ENCODE measurements around the gene COMP.

COMP gene

DNA sequence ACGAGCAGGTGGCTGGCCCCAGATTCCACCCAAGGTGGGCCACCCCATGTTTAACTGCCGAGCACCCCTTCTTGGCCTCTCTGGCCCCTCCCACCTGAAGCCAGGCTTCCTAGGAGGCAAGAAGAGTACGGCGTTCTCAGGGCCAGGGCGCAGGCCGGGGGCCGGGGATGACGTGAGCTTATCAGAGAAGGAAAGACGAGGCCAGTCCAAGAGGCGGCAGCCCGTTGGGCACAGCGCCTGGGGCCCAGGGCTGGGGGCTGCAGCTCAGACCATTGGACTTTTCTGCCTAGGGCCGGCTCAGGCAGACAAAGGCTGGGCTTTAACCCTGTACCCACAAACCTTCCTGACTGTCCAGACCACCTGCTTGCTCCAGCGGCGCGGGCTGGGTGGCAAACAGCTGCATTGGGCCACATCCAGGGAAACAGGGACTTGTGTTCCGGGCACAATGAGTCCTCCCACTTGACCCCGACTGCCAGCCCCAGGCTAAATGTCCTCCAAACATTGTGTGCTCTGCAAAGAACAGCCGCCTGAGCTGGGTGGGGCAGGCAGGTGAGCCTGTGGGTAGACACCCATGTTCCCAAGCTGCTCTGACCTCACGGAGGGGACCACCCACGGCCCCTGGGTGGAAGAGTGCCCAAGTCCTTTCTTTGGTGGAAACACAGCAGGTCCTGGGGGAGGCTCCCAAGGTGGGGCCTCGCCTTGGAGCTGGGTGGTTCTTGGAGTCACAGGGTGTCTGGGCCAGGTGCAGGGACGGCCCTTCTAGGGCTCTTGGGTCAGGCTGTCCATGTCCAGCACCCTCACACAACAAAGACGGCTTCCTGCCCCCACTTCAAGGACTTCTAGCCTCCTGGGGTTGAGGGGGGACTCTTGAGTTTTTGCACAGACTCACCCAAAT is 21.9 kb downstream of the COMP start:
- DNase-seq = no peak

- DNase-seq = no peak
Measured at GRCh38 chr19:18768046-18768771, 22.9 kb downstream of the COMP start.

- DNase-seq = no peak
Measured at GRCh38 chr19:18765224-18765623, 25.9 kb downstream of the COMP start.

GRCh38 chr19:18764591-18765051 is 26.5 kb downstream of the COMP start:
- no peak for DNase-seq

DNA sequence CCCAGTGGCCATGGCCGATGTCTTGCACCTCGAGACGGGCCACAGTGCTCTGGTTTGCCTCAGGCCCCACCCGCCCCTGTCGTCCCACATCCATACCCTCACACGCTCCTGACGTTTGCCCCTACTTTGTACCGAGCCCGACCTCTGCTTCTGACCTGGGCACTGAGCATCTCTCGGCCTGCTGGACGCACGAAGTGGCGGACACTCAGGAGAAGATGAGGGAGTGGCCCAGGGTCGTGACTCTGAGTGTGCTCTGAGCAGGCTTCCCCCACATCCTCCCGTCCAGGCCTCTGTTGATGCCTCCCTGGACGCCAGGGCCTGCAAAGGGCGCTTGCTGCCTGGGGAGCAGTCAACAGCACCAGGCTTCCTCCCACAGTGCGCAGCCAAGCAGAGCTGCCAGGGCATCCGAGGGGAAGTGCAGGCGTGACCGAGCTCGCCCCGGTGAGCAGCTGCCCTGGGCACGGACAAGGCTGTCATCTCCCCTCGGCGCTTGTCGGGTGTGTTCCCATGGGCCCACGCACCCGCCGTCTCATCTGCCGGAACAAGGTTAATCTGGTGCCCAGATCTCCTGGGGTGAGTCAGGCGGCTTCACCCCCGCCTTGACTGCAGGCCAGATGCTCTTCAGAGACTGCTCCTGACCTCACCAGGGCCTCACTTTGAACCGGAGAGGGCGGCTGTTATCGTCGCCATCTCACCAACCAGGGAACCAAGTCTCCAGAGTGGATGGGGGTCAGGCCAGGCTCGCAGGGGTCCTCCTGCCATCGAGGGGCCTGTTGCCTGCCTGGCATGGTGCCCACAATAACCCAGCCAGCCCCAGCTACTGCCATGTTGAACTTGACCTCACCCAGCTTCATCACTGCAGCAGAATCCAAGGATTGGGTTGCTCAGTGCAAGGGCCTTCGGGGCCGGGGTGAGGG is 27.2 kb downstream of the COMP start:
- DNase-seq = no peak

DNA sequence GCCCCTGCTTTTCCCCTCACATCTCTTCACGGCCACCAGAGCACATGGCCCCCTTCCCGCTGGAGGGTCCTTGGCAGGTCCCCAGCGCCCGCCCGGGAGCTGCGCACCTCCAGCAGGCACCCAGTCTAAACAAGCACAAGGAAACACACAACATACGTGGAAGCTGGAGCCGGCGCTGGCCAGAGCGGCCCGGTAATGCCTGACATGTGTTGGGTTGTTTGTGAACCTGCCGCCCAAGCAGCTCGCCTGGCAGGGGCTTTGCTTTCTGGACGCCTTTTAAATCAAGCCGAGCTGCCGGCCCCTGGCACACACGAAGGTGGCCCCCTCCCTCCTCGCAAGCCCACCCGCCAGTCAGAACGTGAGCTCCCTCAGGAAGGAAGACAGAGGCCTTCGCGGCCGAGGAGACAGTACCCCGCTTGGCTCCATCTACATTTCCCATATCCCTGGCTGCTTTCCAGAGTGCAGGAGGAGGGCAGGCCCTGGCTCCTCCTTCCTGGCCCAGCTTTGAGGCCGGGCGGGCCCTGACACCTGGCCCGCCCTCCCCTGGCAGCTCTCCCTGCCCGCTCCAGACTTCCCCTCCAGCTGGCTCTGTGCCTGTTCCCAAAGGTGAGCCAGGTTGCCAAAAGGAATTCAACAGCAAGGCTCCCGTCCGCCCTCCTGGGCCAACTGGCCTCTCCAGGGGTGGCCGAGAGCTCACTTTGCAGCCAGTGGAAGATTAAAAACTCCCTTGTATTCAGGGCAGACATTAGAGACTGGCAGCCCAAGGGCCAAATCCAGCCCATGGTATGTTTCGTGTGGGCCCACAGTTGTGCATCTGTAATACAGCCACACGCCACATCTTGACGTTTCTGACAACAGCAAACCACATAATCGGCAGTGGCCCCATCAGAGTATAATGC is 28.7 kb downstream of the COMP start:
- DNase-seq = no peak

GRCh38 chr19:18761531-18762110 is 29.5 kb downstream of the COMP start:
- DNase-seq = no peak

- no peak for DNase-seq
Measured at GRCh38 chr19:18760440-18761383, 30.4 kb downstream of the COMP start.

DNA sequence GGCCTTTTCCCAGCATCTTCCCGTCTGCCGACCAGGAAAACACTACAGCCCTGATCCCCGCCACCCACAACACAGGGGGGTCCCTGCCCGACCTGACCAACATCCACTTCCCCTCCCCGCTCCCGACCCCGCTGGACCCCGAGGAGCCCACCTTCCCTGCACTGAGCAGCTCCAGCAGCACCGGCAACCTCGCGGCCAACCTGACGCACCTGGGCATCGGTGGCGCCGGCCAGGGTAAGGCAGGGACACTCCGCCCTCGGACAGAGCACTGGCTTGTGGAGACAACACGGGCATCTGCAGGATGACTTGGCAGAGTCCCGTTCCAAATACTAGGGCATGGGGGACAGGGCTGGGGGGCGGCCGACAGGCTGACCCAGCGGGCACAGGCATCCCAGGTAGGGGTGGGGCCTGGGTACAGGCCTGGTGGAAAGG is 31.1 kb downstream of the COMP start:
- DNase-seq = no peak

DNA sequence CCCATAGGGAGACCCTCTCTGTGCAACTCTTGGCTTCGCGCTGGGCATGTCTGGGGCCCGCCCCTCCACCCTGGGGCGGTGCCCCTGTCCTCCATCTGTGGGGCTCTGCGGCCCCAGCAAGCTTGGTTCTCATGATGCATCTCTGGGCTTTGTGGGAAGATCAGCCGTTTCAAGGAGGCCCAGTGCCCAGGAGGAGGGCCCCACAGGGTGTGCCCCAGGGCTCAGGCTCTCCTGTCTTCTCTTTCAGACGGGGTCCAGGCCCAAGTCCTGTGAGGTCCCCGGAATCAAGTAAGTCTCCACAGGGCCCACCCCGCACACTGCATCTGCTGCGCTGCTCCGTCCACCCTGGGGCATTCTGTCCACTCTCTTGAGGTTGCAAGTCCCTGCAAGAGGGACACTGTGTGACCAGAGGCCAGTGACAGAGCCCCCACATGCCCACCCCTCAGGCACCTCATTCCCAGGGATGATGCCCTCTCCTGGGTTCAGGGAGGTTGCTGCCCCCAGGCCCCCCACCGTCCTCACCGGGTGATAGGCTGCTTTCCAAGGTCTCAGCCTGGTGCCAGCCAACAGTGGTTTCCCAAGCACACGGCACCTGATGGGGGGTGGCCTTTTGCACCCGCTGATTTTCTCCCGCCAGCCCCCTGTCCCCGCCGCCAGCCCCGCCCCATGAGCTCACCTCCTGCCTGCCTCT is 31.7 kb downstream of the COMP start:
- no peak for DNase-seq

- DNase-seq = no peak
Measured at GRCh38 chr19:18756896-18757295, 34.2 kb downstream of the COMP start.

DNA sequence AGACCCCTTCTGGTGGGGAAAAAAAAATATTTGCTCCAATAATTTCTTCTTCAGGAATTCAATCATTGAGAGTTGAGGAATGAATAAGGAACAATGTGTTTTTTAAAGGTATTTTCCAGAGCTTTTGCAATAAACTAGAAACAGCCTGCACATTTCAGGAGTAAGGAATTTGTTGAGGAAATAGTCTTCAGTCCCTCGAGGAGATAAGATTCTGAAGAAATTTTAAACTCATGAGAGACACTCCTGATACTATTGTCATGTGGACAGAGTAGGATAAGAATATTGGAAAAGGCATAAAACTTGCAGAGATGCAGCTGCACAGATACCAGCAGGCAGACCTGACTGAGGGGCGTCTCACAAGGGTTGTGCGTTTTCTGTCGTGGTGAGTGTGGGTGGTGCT is 36.6 kb downstream of the COMP start:
- DNase-seq = no peak

DNA sequence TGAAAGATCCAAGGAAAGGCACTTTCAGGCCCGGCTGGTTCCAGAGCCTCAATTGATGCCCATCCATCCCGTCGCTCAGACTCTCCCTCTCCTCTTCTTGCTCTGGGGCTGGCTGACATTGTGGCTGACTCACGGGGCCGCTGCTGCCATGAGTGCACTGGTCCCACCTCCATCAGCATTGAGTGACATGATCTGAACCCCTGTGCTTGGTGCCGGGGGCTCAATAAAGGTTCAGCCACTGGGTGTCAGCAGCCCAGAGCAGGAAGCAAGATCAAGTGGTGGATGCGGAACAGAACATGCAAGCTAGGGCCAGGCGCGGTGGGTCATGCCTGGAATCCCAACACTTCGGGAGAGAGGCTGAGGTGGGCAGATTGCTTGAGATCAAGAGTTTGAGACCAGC is 39.5 kb downstream of the COMP start:
- no peak for DNase-seq

- DNase-seq = no peak
Measured at GRCh38 chr19:18750295-18750970, 40.7 kb downstream of the COMP start.

DNA sequence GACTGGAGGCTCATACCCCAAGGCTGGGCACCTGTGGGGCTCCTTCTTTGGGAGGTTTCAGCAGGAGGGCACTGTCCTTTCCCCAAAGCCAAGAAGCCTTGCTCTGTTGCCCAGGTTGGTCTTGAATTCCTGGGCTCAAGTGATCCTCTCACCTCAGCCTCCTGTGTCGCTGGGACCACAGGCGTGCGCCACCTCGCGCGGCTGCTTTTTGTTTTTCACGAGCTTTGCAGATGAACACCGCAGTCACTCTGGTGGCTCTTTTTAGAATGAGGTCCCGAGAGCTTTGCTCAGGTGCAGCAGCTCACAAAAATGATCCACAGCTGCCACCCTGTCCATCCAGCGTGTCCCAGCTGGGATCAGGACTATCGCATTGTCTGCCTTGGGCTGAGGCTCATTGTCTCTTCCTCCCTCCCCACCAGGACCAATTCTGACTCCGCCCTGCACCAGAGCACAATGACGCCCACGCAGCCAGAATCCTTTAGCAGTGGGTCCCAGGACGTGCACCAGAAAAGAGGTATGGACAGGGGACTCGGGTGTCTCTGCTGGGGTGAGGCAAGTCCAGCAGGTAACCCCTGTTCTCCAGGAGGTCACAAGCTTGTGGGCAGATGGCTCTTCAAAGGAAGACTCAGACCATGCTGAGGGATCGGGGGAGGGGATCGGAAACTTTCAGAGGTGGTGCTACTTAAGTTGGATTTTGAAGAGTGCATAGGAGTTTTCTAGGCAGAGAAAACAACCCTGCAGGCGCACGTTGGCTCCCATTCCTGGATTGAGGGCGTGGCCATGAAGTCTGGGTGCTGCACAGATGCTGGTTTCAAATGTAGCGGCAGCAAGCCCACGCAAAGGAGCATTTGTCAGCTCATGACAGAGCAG is 41.5 kb downstream of the COMP start:
- no peak for DNase-seq

- DNase-seq = no peak
Measured at GRCh38 chr19:18746401-18747325, 44.4 kb downstream of the COMP start.

DNA sequence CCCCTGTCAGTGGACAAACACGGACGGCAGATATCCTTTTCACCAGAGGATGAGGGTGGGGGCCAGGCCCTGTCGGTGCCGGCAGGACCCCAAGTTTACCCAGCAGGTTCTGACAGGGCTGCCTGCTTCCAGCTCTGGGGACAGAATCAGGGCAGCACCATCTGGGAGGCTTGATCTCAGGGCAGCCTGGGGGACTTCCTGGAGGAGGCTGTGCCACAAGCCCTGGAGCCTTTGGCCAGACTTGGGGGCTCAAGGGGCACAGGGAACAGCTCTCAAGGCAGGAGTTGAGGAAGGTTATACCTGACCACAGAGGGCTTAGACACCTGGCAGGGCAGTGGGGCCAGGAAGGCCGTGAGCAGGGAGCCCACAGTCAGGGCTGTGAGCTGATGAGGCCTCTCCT is 45.2 kb downstream of the COMP start:
- DNase-seq = no peak
